ENCODE results near the gene TTI1.

- no peak for TF ChIP-seq POU2F2 (IDR thresholded peaks at IDR 0.05; ENCODE audit: low read depth, low read length)
- TF ChIP-seq POLR2A (IDR thresholded peaks at IDR 0.05; ENCODE audit: low read depth, low read length) = no peak
Observed at GRCh38 chr20:38024496-38024895, 8.8 kb downstream of the TTI1 start.
